ENCODE results near the gene PANX1. TPM values are rescaled to one million over a fixed set of nuclear protein-coding genes. Genes with fewer than 3 reads are reported as not detected.

The PANX1 gene
- polyA plus RNA-seq, 1 of the 3 experiments (the other 2 are of a cell fraction): 11.1 TPM

- H3K79me2 ChIP-seq (ENCODE audit: insufficient read depth): peaks cover 70% of the 10 kb centered on the region
- 61% methylated on average over 2 of the region's 2 CpGs for WGBS (ENCODE audit: low lambda C conversion rate)
- no peak for TF ChIP-seq NRF1 (IDR thresholded peaks at IDR 0.05; ENCODE audit: low read depth, low read length)
- 0 out of 2 replicates have a peak, but pooled peaks have one; percentile 8 for TF ChIP-seq TCF12 (IDR thresholded peaks at IDR 0.05)
- TF ChIP-seq, protein P1, sequence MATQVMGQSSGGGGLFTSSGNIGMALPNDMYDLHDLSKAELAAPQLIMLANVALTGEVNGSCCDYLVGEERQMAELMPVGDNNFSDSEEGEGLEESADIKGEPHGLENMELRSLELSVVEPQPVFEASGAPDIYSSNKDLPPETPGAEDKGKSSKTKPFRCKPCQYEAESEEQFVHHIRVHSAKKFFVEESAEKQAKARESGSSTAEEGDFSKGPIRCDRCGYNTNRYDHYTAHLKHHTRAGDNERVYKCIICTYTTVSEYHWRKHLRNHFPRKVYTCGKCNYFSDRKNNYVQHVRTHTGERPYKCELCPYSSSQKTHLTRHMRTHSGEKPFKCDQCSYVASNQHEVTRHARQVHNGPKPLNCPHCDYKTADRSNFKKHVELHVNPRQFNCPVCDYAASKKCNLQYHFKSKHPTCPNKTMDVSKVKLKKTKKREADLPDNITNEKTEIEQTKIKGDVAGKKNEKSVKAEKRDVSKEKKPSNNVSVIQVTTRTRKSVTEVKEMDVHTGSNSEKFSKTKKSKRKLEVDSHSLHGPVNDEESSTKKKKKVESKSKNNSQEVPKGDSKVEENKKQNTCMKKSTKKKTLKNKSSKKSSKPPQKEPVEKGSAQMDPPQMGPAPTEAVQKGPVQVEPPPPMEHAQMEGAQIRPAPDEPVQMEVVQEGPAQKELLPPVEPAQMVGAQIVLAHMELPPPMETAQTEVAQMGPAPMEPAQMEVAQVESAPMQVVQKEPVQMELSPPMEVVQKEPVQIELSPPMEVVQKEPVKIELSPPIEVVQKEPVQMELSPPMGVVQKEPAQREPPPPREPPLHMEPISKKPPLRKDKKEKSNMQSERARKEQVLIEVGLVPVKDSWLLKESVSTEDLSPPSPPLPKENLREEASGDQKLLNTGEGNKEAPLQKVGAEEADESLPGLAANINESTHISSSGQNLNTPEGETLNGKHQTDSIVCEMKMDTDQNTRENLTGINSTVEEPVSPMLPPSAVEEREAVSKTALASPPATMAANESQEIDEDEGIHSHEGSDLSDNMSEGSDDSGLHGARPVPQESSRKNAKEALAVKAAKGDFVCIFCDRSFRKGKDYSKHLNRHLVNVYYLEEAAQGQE (IDR thresholded peaks at IDR 0.05; ENCODE audit: low read depth, low read length): no peak
- no peak for TF ChIP-seq RFX5 (IDR thresholded peaks at IDR 0.05; ENCODE audit: low read length)
- TF ChIP-seq SIN3A (IDR thresholded peaks at IDR 0.05; ENCODE audit: borderline replicate concordance, low read depth, low read length): no peak
- no peak for TF ChIP-seq SMC3 (IDR thresholded peaks at IDR 0.05; ENCODE audit: low read depth, low read length)
- CTCF ChIA-PET: interaction anchor here (1.4 to 1.5 kb wide), 2 partner anchors 10 kb away, joined by 3 to 5 read pairs; no protein-coding TSS in a partner anchor
- no peak overlapping the region for H3K4me3 ChIP-seq (ENCODE audit: low read depth in 2 of 2, low read length in 1 of 2)
- no peak overlapping the region for H2AFZ ChIP-seq (ENCODE audit: low read depth)
- no peaks in the 10 kb centered on the region for H3K9me3 ChIP-seq
- H3K4me1 ChIP-seq (ENCODE audit: control insufficient read depth in 1 of 2, insufficient read depth in 2 of 2, low read depth in 1 of 2, low read length in 1 of 2): peaks cover 4 to 6% of the 10 kb centered on the region in 2 experiments; a peak in 1 of 4 replicates
- H3K27me3 ChIP-seq (ENCODE audit: insufficient read depth): no peaks in the 10 kb centered on the region
- no peak for DNase-seq
- H3K36me3 ChIP-seq (replicated peaks in 1 of 2; ENCODE audit: control insufficient read depth in 1 of 2, insufficient read depth in 2 of 2, low read length in 1 of 2): peaks cover 11 to 27% of the 10 kb centered on the region in 2 experiments
- H4K20me1 ChIP-seq (ENCODE audit: insufficient read depth): peaks cover 30% of the 10 kb centered on the region
- H3F3A ChIP-seq (replicated peaks; ENCODE audit: insufficient read depth): peaks cover 3% of the 10 kb centered on the region
- no peak overlapping the region for H3K9ac ChIP-seq
- POLR2A ChIA-PET: no interaction called here
- no peak overlapping the region for H3K4me2 ChIP-seq
- H3K9me2 ChIP-seq: no peaks in the 10 kb centered on the region
- peak overlapping the region in 1 of 2 experiments; percentile 23; a peak in 1 of 4 replicates for H3K27ac ChIP-seq (ENCODE audit: low read depth in 2 of 2, low read length in 1 of 2)
Measured at GRCh38 chr11:94175535-94175934, 46.9 kb downstream of the PANX1 start.

- TF ChIP-seq RCOR1 (IDR thresholded peaks at IDR 0.05; ENCODE audit: low read length) (no peak), YY1 (IDR thresholded peaks at IDR 0.05; ENCODE audit: low read depth) (no peak)
- H3K27ac ChIP-seq (ENCODE audit: low read depth in 2 of 2, low read length in 1 of 2): no peak overlapping the region
- ChIA-PET POLR2A (no interaction called here), CTCF (interaction anchor here (0.6 kb wide), 1 partner anchor 34 kb away, joined by 3 read pairs; no protein-coding TSS in a partner anchor)
- H3K79me2 ChIP-seq (ENCODE audit: insufficient read depth): peaks cover 42% of the 10 kb centered on the region
- H3K27me3 ChIP-seq (ENCODE audit: insufficient read depth): no peaks in the 10 kb centered on the region
- 99% methylated on average over 8 of the region's 11 CpGs for WGBS (ENCODE audit: low lambda C conversion rate)
- H3K9me3 ChIP-seq: no peaks in the 10 kb centered on the region
- no peak overlapping the region for H3K9ac ChIP-seq
- H3K36me3 ChIP-seq (replicated peaks in 1 of 2; ENCODE audit: control insufficient read depth in 1 of 2, insufficient read depth in 2 of 2, low read length in 1 of 2): peaks cover 26 to 53% of the 10 kb centered on the region in 2 experiments
- no peaks in the 10 kb centered on the region for H3K9me2 ChIP-seq
- H3F3A ChIP-seq (replicated peaks; ENCODE audit: insufficient read depth): peaks cover 3% of the 10 kb centered on the region
- no peak overlapping the region for H3K4me3 ChIP-seq (ENCODE audit: low read depth in 2 of 2, low read length in 1 of 2)
- no peak overlapping the region for H3K4me2 ChIP-seq
- DNase-seq: no peak
- 0 out of 2 replicates have a peak, but pooled peaks cover 9% of the 10 kb centered on the region for H4K20me1 ChIP-seq (ENCODE audit: insufficient read depth)
- peaks cover 4% of the 10 kb centered on the region in 2 experiments; a peak in 1 of 4 replicates for H3K4me1 ChIP-seq (ENCODE audit: control insufficient read depth in 1 of 2, insufficient read depth in 2 of 2, low read depth in 1 of 2, low read length in 1 of 2)
- H2AFZ ChIP-seq (ENCODE audit: low read depth): no peak overlapping the region
Measured at GRCh38 chr11:94178331-94178730, 49.7 kb downstream of the PANX1 start.
